ENCODE data around the gene TSSC4.

TSSC4 gene

GRCh38 chr11:2447951-2448650 is 47.6 kb downstream of the TSSC4 start:
- no peak for DNase-seq (ENCODE audit: low read depth, low spot score)

GRCh38 chr11:2448661-2449547 is 48.4 kb downstream of the TSSC4 start:
- DNase-seq (ENCODE audit: low read depth, low spot score), result no peak

GRCh38 chr11:2449548-2450320 is 49.2 kb downstream of the TSSC4 start:
- no peak for DNase-seq (ENCODE audit: low read depth, low spot score)

- no peak for DNase-seq (ENCODE audit: low read depth, low spot score)
These were observed 49.9 kb downstream of the TSSC4 start for GRCh38 chr11:2450321-2451041.

GRCh38 chr11:2451336-2451735 is 50.8 kb downstream of the TSSC4 start:
- no peak for DNase-seq (ENCODE audit: low read depth, low spot score)

- no peak for DNase-seq (ENCODE audit: low read depth, low spot score)
These were observed 51.4 kb downstream of the TSSC4 start for GRCh38 chr11:2451916-2452315.

DNA sequence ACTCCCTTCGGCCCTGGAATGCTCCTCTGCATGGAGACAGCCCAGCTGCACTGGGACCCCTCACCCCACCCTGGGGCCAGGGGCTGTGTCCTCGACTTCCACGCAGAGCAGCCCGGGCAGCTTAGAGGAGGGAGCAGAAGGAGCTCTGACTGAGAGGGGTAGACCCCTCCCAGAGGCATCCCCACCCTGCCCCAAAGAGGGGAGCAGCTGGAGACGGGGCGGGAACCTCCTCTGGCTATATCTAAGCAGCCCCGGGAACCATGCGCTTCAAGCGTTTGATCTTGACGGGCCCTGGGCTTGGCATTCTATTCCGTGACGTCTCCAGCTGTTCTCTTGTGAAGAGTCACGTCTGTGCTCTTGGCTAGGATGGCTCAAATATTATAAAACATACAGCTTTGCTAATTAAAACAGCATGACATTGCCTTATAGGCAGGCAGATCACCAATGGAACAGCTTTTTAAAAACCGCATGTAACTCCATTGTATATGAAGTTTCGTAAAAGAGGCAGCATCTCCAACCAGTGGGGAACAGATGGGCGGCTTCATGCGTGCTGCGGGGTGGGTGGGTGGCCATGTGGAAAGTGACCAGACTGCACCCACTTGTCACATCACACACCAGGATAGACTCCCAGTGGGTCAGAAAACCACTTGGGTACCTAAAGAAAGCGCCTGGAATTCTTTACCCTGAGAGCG is 51.9 kb downstream of the TSSC4 start:
- no peak for DNase-seq (ENCODE audit: low read depth, low spot score)

GRCh38 chr11:2453436-2453835 is 52.9 kb downstream of the TSSC4 start:
- no peak for DNase-seq (ENCODE audit: low read depth, low spot score)
